HepG2 (cell line): ENCODE results near the gene TBC1D22A. TPM values are rescaled to one million over a fixed set of nuclear protein-coding genes. Genes with fewer than 3 reads are reported as not detected.

Experiments used
- ATAC-seq: fragments of 200-7000 bp; cut with Tn5 transposase; 3 replicates; pipeline ENCODE4 v1.9.1; 2020; ENCODE audit warnings: mild to moderate bottlenecking, moderate library complexity
- BruUV-seq: library from RNA; stranded (reverse); fragments of 400-500 nt; replicated peaks from 2 replicates; lab custom pipeline; 2021; lab: Mats Ljungman, UMichigan
- CTCF ChIA-PET: fragments of 300-600 bp; formaldehyde crosslinking; extraction: SDS; loops from one replicate; lab custom pipeline; 2021; ENCODE audit warnings: low total read pairs, inconsistent platforms, low intra/inter-chr PET ratio; lab: Yijun Ruan, JAX
- POLR2A ChIA-PET: fragments of 350-600 bp; sonication (Branson Sonifier 250); formaldehyde crosslinking; loops from one replicate; lab custom pipeline; 2020; ENCODE audit warnings: antibody characterized with exemption, inconsistent platforms; lab: Yijun Ruan, JAX
- DNase-seq: peaks from one replicate; pipeline ENCODE4 v3.0.0-alpha.2; 2015; ENCODE audit warnings: low spot score
- FAIRE-seq: peaks from 3 replicates; lab custom pipeline; 2011; peaks lifted over from hg19 to GRCh38; lab: Jason Lieb, UNC
- H2AFZ ChIP-seq: one replicate; pipeline ENCODE4 v1.6.1; 2011; ENCODE audit warnings: low read length, inconsistent platforms
- H3K27ac ChIP-seq: fragments of 300-600 bp; 3 replicates; pipeline ENCODE4 v1.8.0; 2011; ENCODE audit warnings: mixed run types, mild to moderate bottlenecking, mixed read lengths, low read length, inconsistent platforms; ENCODE audit not compliant: insufficient read depth; ENCODE audit errors: extremely low read length
- H3K27me3 ChIP-seq, 2 experiments: fragments of 200-600 bp in 1 of 2; 2 replicates in 1 of 2; 3 replicates in 1 of 2; pipeline versions ENCODE4 v1.6.0 to v1.8.0; 2011; ENCODE audit warnings: low read length in 2 of 2, mild to moderate bottlenecking in 2 of 2, moderate library complexity in 2 of 2, inconsistent platforms in 1 of 2; ENCODE audit not compliant: insufficient read depth in 2 of 2, control insufficient read depth in 1 of 2
- H3K36me3 ChIP-seq, 2 experiments: fragments of 200-600 bp in 1 of 2; replicated peaks in 1 of 2; 2 replicates in 1 of 2; 3 replicates in 1 of 2; pipeline versions ENCODE4 v1.5.1 to v1.8.0; 2011; ENCODE audit warnings: low read length in 2 of 2, inconsistent platforms in 1 of 2; ENCODE audit not compliant: insufficient read depth in 2 of 2, control insufficient read depth in 1 of 2
- H3K4me1 ChIP-seq: 2 replicates; pipeline ENCODE4 v1.5.1; 2012; ENCODE audit warnings: low read length, inconsistent platforms; ENCODE audit not compliant: insufficient read depth
- H3K4me2 ChIP-seq: 2 replicates; pipeline ENCODE4 v1.6.0; 2011; ENCODE audit warnings: low read depth, low read length, inconsistent platforms
- H3K4me3 ChIP-seq, 3 experiments: fragments of 200-600 bp in 1 of 3; sonication (generic), shearing (Covaris generic) in 1 of 3; replicated peaks in 1 of 3; 2 replicates each; pipeline ENCODE4 v1.5.1; 2011 to 2016; ENCODE audit warnings: low read length in 3 of 3, inconsistent platforms in 2 of 3, low read depth in 2 of 3, mild to moderate bottlenecking in 2 of 3, control low read depth in 1 of 3, mixed read lengths in 1 of 3; ENCODE audit not compliant: insufficient read depth in 1 of 3
- H3K79me2 ChIP-seq: one replicate; pipeline ENCODE4 v1.6.1; 2011; ENCODE audit warnings: low read length, inconsistent platforms; ENCODE audit not compliant: insufficient read depth
- H3K9ac ChIP-seq: 2 replicates; pipeline ENCODE4 v1.6.0; 2011; ENCODE audit warnings: mild to moderate bottlenecking, low read depth, low read length, inconsistent platforms; ENCODE audit not compliant: insufficient read depth
- H3K9me3 ChIP-seq: 2 replicates; pipeline ENCODE4 v1.5.1; 2012; ENCODE audit warnings: mild to moderate bottlenecking, low read length
- H4K20me1 ChIP-seq: 2 replicates; pipeline ENCODE4 v1.6.0; 2011; ENCODE audit warnings: inconsistent platforms, mild to moderate bottlenecking, low read length, moderate library complexity; ENCODE audit not compliant: insufficient read depth
- HDAC1 ChIP-seq: sonication (generic); formaldehyde crosslinking; IDR thresholded peaks from 2 replicates; pipeline ENCODE4 v1.5.1; 2020; ENCODE audit warnings: mild to moderate bottlenecking, missing genetic modification reagents
- MAFK ChIP-seq, 2 experiments: IDR thresholded peaks in 1 of 2; conservative IDR thresholded peaks in 1 of 2; 2 replicates each; pipeline ENCODE4 v1.6.1; 2011; ENCODE audit warnings: improper control_type of control experiment in 2 of 2, low read length in 2 of 2
- PCBP2 ChIP-seq: fragments of 200-400 bp; formaldehyde crosslinking; optimal IDR thresholded peaks from 2 replicates; pipeline ENCODE3; 2018; ENCODE audit warnings: low read length, low read depth; ENCODE audit not compliant: poor library complexity, severe bottlenecking
- RBAK ChIP-seq: sonication (generic); formaldehyde crosslinking; IDR thresholded peaks from 2 replicates; pipeline ENCODE4 v1.5.1; 2020; ENCODE audit warnings: mild to moderate bottlenecking, missing genetic modification reagents
- SIX1 ChIP-seq: sonication (generic); formaldehyde crosslinking; IDR thresholded peaks from 2 replicates; pipeline ENCODE4 v1.4.0; 2020; ENCODE audit warnings: missing genetic modification reagents, borderline replicate concordance
- SOX6 ChIP-seq, 2 experiments: fragments of 450-650 bp in 1 of 2; sonication (generic) in 1 of 2; formaldehyde crosslinking in 1 of 2; IDR thresholded peaks; 2 replicates each; pipeline versions ENCODE4 v1.4.0 to v1.6.1; 2017 to 2020; ENCODE audit warnings: antibody characterized with exemption in 1 of 2, mild to moderate bottlenecking in 1 of 2, missing genetic modification reagents in 1 of 2
- SRSF1 ChIP-seq: fragments of 200-400 bp; formaldehyde crosslinking; optimal IDR thresholded peaks from 2 replicates; pipeline ENCODE3; 2017; ENCODE audit warnings: mild to moderate bottlenecking, low read depth, low read length, moderate library complexity
- ZNF101 ChIP-seq: sonication (generic); formaldehyde crosslinking; IDR thresholded peaks from 2 replicates; pipeline ENCODE4 v1.4.0; 2020; ENCODE audit warnings: mild to moderate bottlenecking, low read depth, missing genetic modification reagents, borderline replicate concordance
- ZNF230 ChIP-seq: sonication (generic); formaldehyde crosslinking; IDR thresholded peaks from 2 replicates; pipeline ENCODE4 v1.4.0; 2020; ENCODE audit warnings: mild to moderate bottlenecking, missing genetic modification reagents
- ZNF263 ChIP-seq: sonication (generic); formaldehyde crosslinking; IDR thresholded peaks from 2 replicates; pipeline ENCODE4 v1.4.0; 2020; ENCODE audit warnings: missing genetic modification reagents
- ZNF343 ChIP-seq: sonication (generic); formaldehyde crosslinking; IDR thresholded peaks from 2 replicates; pipeline ENCODE4 v1.4.0; 2020; ENCODE audit warnings: mild to moderate bottlenecking, missing genetic modification reagents
- WGBS: methylation state at CpG from one replicate; pipeline ENCODE4 v1.1.6; 2017; ENCODE audit warnings: low lambda C conversion rate; 5-methylcytosine and 5-hydroxymethylcytosine counted together
- in situ Hi-C: cut with HindIII; loops from 2 replicates; pipeline ENCODE4 v1.10.0; 2017; ENCODE audit warnings: low pct_unique_long_range_greater_than_20kb; ENCODE audit not compliant: extremely low pct_ligation_motif_present
- intact Hi-C: fragments of 100-400 bp; cut with micrococcal nuclease; formaldehyde crosslinking; loops from one replicate; pipeline ENCODE4 v1.10.0; 2022; ENCODE audit not compliant: unreplicated experiment
- polyA plus RNA-seq, 8 experiments: library from polyadenylated mRNA; depleted of rRNA in 3 of 8; stranded (reverse) in 7 of 8; unstranded in 1 of 8; fragments of >200 nt; fragmentation: Illumina TruSeq in 4 of 8; extraction: Trizol in 4 of 8; gene quantifications; 2 replicates each; pipeline versions ENCODE4 v1.2.1 to v1.2.3, GENCODE V29; 2011 to 2016; ENCODE audit warnings: low read depth in 4 of 8, missing spikeins in 1 of 8, mixed read lengths in 1 of 8; ENCODE audit not compliant: insufficient read depth in 1 of 8
- total RNA-seq, 5 experiments: library from RNA; depleted of rRNA; stranded (reverse); fragments of >200 nt; fragmentation: Illumina TruSeq; extraction: Trizol; gene quantifications; 2 replicates each; pipeline ENCODE4 v1.2.3, GENCODE V29; 2016; ENCODE audit warnings: low read depth in 1 of 5
- TF ChIP-seq, protein P1 (sequence below): sonication (generic); formaldehyde crosslinking; IDR thresholded peaks from 2 replicates; pipeline ENCODE4 v1.5.0; 2020; ENCODE audit warnings: mild to moderate bottlenecking, missing genetic modification reagents
- TF ChIP-seq, protein P2 (sequence below): sonication (generic); formaldehyde crosslinking; conservative IDR thresholded peaks from 2 replicates; pipeline ENCODE4 v1.8.1; 2023; ENCODE audit warnings: missing genetic modification reagents

Gene TBC1D22A
- total and polyA plus RNA-seq, 2 of the 13 experiments (the other 11 are each of a cell fraction or from before 2014, with no cell fraction given) = 17.3 to 18.0 TPM

DNA sequence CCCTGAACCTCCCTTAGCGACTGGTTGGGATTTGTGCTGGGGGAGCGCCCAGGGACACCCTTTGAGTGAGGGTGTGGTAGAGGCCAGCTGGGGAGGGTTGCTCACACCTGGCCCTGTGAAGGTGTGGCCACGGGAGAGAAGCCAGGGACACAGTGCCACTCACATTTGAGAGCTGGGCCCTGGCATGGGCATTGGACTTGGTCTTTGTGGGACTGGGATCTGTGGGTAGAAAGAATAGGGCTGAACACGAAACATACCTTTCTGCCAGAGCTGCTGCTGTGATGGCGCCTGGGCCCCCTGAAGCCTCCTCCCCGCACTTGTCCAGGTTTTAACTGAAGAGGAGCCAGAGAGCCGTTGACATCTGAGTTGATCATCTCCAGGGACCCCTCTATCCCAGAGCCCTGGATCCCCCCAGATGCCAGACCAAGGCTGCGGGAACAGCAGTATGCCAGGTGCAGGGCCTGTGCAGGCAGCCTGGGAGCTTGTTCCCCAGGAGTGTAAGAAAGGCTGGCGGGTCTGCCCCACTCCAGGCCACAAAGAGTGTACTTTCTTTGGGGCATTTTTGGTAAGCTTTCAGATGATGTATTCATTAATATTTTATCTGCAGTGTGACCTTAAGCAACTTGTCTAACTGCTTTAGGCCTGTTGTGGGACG lies 284.1 kb downstream of the TBC1D22A start (continued):
- TF ChIP-seq, protein P1, sequence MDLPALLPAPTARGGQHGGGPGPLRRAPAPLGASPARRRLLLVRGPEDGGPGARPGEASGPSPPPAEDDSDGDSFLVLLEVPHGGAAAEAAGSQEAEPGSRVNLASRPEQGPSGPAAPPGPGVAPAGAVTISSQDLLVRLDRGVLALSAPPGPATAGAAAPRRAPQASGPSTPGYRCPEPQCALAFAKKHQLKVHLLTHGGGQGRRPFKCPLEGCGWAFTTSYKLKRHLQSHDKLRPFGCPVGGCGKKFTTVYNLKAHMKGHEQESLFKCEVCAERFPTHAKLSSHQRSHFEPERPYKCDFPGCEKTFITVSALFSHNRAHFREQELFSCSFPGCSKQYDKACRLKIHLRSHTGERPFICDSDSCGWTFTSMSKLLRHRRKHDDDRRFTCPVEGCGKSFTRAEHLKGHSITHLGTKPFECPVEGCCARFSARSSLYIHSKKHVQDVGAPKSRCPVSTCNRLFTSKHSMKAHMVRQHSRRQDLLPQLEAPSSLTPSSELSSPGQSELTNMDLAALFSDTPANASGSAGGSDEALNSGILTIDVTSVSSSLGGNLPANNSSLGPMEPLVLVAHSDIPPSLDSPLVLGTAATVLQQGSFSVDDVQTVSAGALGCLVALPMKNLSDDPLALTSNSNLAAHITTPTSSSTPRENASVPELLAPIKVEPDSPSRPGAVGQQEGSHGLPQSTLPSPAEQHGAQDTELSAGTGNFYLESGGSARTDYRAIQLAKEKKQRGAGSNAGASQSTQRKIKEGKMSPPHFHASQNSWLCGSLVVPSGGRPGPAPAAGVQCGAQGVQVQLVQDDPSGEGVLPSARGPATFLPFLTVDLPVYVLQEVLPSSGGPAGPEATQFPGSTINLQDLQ (CRISPR knock-in tag) = no peak
- TF ChIP-seq ZNF263 (CRISPR knock-in tag) = no peak

DNA sequence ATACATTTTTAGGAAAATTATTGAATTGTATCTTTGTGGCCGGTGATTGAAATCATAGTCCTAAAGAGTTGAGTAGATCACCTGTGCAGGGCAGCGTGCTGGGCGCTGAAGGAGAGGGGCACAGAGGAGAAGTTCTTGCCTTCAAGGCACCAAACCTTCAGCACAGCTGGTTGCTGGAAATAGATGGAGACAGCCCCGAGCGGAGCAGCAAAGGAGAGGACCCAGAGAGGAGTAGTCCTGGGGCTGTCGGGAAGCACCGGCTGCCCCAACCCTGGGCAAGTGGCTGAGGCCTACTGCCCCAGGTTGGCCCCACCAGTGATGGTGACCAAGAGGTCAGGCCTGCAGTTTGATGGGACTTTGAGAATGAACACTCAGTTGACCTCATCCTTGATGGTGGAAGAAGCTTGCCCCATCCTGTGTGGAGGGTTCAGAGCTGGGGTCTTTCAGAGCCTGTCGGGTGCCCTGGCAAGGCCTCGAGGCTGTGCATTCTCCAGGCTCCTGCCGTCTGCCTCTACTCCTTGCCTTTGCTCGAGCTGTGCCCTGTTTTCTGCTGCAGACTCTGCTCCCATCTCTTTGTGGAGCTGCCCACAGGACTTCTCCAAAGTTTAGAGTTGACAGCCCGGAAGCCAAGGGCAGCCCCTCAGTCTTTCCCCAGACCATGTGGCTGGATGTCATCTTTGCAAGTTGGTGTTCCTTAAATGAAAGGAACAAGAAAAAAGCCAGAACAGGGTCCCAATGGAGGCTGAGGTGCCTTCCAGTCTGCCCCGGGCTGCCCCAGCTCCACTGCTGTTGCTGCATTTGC lies 285.1 kb downstream of the TBC1D22A start:
- no TSS peak for BruUV-seq
- no peak overlapping the region for H3K4me3 ChIP-seq
- POLR2A ChIA-PET = no interaction called here
- H4K20me1 ChIP-seq = no peaks in the 10 kb centered on the region
- H3K4me2 ChIP-seq = no peak overlapping the region
- no peaks in the 10 kb centered on the region for H3K27me3 ChIP-seq
- H3K27ac ChIP-seq = no peak overlapping the region
- no peaks in the 10 kb centered on the region for H3K9me3 ChIP-seq
- no peak overlapping the region for H3K9ac ChIP-seq
- H3K79me2 ChIP-seq = no peaks in the 10 kb centered on the region
- in situ Hi-C loops = no loop called here
- intact Hi-C loops = no loop called here
- no peak overlapping the region for H2AFZ ChIP-seq
- no peak for ATAC-seq
- no peak for FAIRE-seq
- TF ChIP-seq MAFK (conservative IDR thresholded peaks at IDR 0.05 in 1 of 2, IDR thresholded peaks at IDR 0.05 in 1 of 2; ENCODE audit: low read length in 2 of 2) = no peak
- TF ChIP-seq, protein P2, sequence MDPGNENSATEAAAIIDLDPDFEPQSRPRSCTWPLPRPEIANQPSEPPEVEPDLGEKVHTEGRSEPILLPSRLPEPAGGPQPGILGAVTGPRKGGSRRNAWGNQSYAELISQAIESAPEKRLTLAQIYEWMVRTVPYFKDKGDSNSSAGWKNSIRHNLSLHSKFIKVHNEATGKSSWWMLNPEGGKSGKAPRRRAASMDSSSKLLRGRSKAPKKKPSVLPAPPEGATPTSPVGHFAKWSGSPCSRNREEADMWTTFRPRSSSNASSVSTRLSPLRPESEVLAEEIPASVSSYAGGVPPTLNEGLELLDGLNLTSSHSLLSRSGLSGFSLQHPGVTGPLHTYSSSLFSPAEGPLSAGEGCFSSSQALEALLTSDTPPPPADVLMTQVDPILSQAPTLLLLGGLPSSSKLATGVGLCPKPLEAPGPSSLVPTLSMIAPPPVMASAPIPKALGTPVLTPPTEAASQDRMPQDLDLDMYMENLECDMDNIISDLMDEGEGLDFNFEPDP = no peak
- no peak for TF ChIP-seq ZNF230
- TF ChIP-seq SIX1 (CRISPR knock-in tag) = no peak
- no peak for TF ChIP-seq ZNF343 (CRISPR knock-in tag)
- TF ChIP-seq HDAC1 (CRISPR knock-in tag) = no peak
- no peak for TF ChIP-seq PCBP2
- TF ChIP-seq RBAK = no peak
- no peak for TF ChIP-seq SRSF1
- no peak for TF ChIP-seq ZNF101 (CRISPR knock-in tag)
- TF ChIP-seq SOX6 (IDR thresholded peaks at IDR 0.05) = no peak
- TF ChIP-seq SOX6 (CRISPR knock-in tag; IDR thresholded peaks at IDR 0.05) = no peak
- H3K4me1 ChIP-seq = peaks cover 24% of the 10 kb centered on the region
- no peak for DNase-seq
- CTCF ChIA-PET = no interaction called here
- 90% methylated on average over 12 of the region's 13 CpGs for WGBS
- H3K36me3 ChIP-seq = peaks cover 0 to 1% of the 10 kb centered on the region in 2 experiments; a peak in 1 of 5 replicates
